Activated CD8-positive, alpha-beta T cell treated with anti-CD3 and anti-CD28 coated beads, Interleukin-2, amount 10 ng/mL, durations not matched to agents 7 days and 5 days (primary cell): ENCODE data around the gene RGS19. TPM values are rescaled to one million over a fixed set of nuclear protein-coding genes. Genes with fewer than 3 reads are reported as not detected.

ENCODE experiments used
- ATAC-seq: fragments of 150-1000 bp; cut with Tn5 transposase; one replicate; pipeline ENCODE4 v1.10.0; 2021; ENCODE audit warnings: moderate library complexity
- CTCF ChIA-PET: fragments of 350-600 bp; sonication (Branson Sonifier 250); formaldehyde crosslinking; loops from one replicate; lab custom pipeline; 2021; ENCODE audit warnings: antibody characterized with exemption; lab: Charles Lee
- POLR2A ChIA-PET: fragments of 350-600 bp; sonication (Branson Sonifier 250); formaldehyde crosslinking; loops from one replicate; lab custom pipeline; 2021; ENCODE audit warnings: antibody characterized with exemption; lab: Charles Lee
- DNase-seq: peaks from one replicate; pipeline ENCODE4 v3.0.0-alpha.2; 2020
- H3K27ac Mint-ChIP-seq: one replicate; pipeline ENCODE4 v1.8.0; 2021; ENCODE audit warnings: mild to moderate bottlenecking, mixed read lengths
- H3K27me3 Mint-ChIP-seq: one replicate; pipeline ENCODE4 v1.8.0; 2021; ENCODE audit warnings: low read depth, mixed read lengths
- H3K36me3 Mint-ChIP-seq: one replicate; pipeline ENCODE4 v1.8.0; 2021; ENCODE audit warnings: low read depth, mixed read lengths
- H3K4me1 Mint-ChIP-seq: one replicate; pipeline ENCODE4 v1.8.0; 2021; ENCODE audit warnings: low read depth, mixed read lengths
- H3K4me3 Mint-ChIP-seq: one replicate; pipeline ENCODE4 v1.8.0; 2021; ENCODE audit warnings: mild to moderate bottlenecking, mixed read lengths
- H3K9me3 Mint-ChIP-seq: one replicate; pipeline ENCODE4 v1.8.0; 2022; ENCODE audit warnings: mixed read lengths; ENCODE audit not compliant: insufficient read depth
- total RNA-seq, 2 experiments: library from RNA; stranded (reverse); gene quantifications; one replicate each; pipeline ENCODE4 v1.2.3, GENCODE V29; 2021

RGS19 gene
- total RNA-seq, 2 experiments from 2014 or later = 130 to 135 TPM

GRCh38 chr20:64035933-64036345 is 43.4 kb downstream of the RGS19 start, which contains the start of gene C20orf204:
C20orf204 (plus strand) TSS chr20:64036182; CDS start chr20:64036324, 142 bp downstream.
- Mint-ChIP-seq H3K9me3 (no peaks in the 10 kb centered on the region), H3K27me3 (no peaks in the 10 kb centered on the region), H3K36me3 (peaks cover 35% of the 10 kb centered on the region), H3K4me3 (peak within 1 kb of the TSS; percentile 76), H3K4me1 (peaks cover 68% of the 10 kb centered on the region), H3K27ac (peak within 1 kb of the TSS; percentile 99)
- CTCF ChIA-PET = interaction anchor here (1.6 to 7.5 kb wide), 3 partner anchors 55 to 498 kb away, joined by 4 to 197 read pairs (median 9); partner anchors contain the start of genes PRPF6 and SAMD10
- DNase-seq (no peak), ATAC-seq (no peak)
- POLR2A ChIA-PET = interaction anchor here (1.2 to 6.0 kb wide), 4 partner anchors 11 to 140 kb away, joined by 3 to 77 read pairs (median 4); partner anchors contain the start of genes PRPF6 and SAMD10

GRCh38 chr20:64035066-64035932 is 44.0 kb downstream of the RGS19 start:
- no peaks in the 10 kb centered on the region for H3K9me3 Mint-ChIP-seq
- peak overlapping the region; percentile 65 for H3K4me3 Mint-ChIP-seq
- peak; percentile 43 for ATAC-seq
- peak overlapping the region; percentile 99 for H3K27ac Mint-ChIP-seq
- DNase-seq = peak; percentile 79
- CTCF ChIA-PET = interaction anchor here (2.2 to 7.5 kb wide), 2 partner anchors 54 to 61 kb away, joined by 9 to 197 read pairs; partner anchors contain the start of genes PRPF6 and SAMD10
- H3K4me1 Mint-ChIP-seq = peaks cover 61% of the 10 kb centered on the region
- peaks cover 39% of the 10 kb centered on the region for H3K36me3 Mint-ChIP-seq
- H3K27me3 Mint-ChIP-seq = no peaks in the 10 kb centered on the region
- POLR2A ChIA-PET = interaction anchor here (1.2 to 6.0 kb wide), 2 partner anchors 54 to 140 kb away, joined by 3 to 77 read pairs; partner anchors contain the start of genes PRPF6 and SAMD10

- Mint-ChIP-seq H3K36me3 (peaks cover 52% of the 10 kb centered on the region), H3K27me3 (no peaks in the 10 kb centered on the region), H3K4me1 (peaks cover 49% of the 10 kb centered on the region), H3K4me3 (peak overlapping the region; percentile 31), H3K27ac (peak overlapping the region; percentile 99), H3K9me3 (no peaks in the 10 kb centered on the region)
- no peak for ATAC-seq
- ChIA-PET POLR2A (interaction anchor here (0.8 kb wide), 1 partner anchor 56 kb away, joined by 3 read pairs; no protein-coding TSS in a partner anchor), CTCF (interaction anchor here (0.9 to 1.8 kb wide), 4 partner anchors 24 to 238 kb away, joined by 3 to 6 read pairs (median 3); partner anchors contain the start of gene PRPF6)
- DNase-seq = no peak
These were observed 45.3 kb downstream of the RGS19 start for GRCh38 chr20:64033981-64034493.

GRCh38 chr20:64032706-64033624 is 46.4 kb downstream of the RGS19 start:
- Mint-ChIP-seq H3K4me3 (no peak overlapping the region), H3K36me3 (peaks cover 59% of the 10 kb centered on the region), H3K4me1 (peaks cover 48% of the 10 kb centered on the region), H3K27ac (peak overlapping the region; percentile 99), H3K27me3 (no peaks in the 10 kb centered on the region), H3K9me3 (no peaks in the 10 kb centered on the region)
- DNase-seq (no peak), ATAC-seq (no peak)
- ChIA-PET POLR2A (no interaction called here), CTCF (interaction anchor here (0.9 to 1.8 kb wide), 3 partner anchors 23 to 237 kb away, joined by 3 to 6 read pairs (median 3); partner anchors contain the start of gene PRPF6)

GRCh38 chr20:64031822-64032314 is 47.5 kb downstream of the RGS19 start:
- Mint-ChIP-seq H3K27me3 (no peaks in the 10 kb centered on the region), H3K27ac (no peak overlapping the region), H3K9me3 (no peaks in the 10 kb centered on the region), H3K4me3 (no peak overlapping the region), H3K36me3 (peaks cover 66% of the 10 kb centered on the region), H3K4me1 (peaks cover 37% of the 10 kb centered on the region)
- ChIA-PET CTCF (no interaction called here), POLR2A (no interaction called here)
- ATAC-seq = no peak
- DNase-seq = no peak

- DNase-seq = no peak
- no peak for ATAC-seq
- Mint-ChIP-seq H3K27ac (peak overlapping the region; percentile 34), H3K9me3 (no peaks in the 10 kb centered on the region), H3K4me3 (no peak overlapping the region), H3K27me3 (no peaks in the 10 kb centered on the region), H3K4me1 (peaks cover 24% of the 10 kb centered on the region), H3K36me3 (peaks cover 73% of the 10 kb centered on the region)
- ChIA-PET CTCF (no interaction called here), POLR2A (no interaction called here)
These were observed 48.8 kb downstream of the RGS19 start for GRCh38 chr20:64030371-64031134.

- H3K27me3 Mint-ChIP-seq = no peaks in the 10 kb centered on the region
- ATAC-seq = no peak
- H3K4me3 Mint-ChIP-seq = no peak overlapping the region
- peaks cover 69% of the 10 kb centered on the region for H3K36me3 Mint-ChIP-seq
- ChIA-PET CTCF (interaction anchor here (0.6 kb wide), 1 partner anchor 41 kb away, joined by 3 read pairs; no protein-coding TSS in a partner anchor), POLR2A (no interaction called here)
- H3K27ac Mint-ChIP-seq = no peak overlapping the region
- H3K9me3 Mint-ChIP-seq = no peaks in the 10 kb centered on the region
- DNase-seq = no peak
- H3K4me1 Mint-ChIP-seq = peaks cover 14% of the 10 kb centered on the region
These were observed 49.8 kb downstream of the RGS19 start for GRCh38 chr20:64029293-64030117.

- ChIA-PET CTCF (interaction anchor here (1.3 to 1.8 kb wide), 2 partner anchors 10 to 47 kb away, joined by 3 to 9 read pairs; partner anchors contain the start of gene PRPF6), POLR2A (no interaction called here)
- Mint-ChIP-seq H3K27me3 (no peaks in the 10 kb centered on the region), H3K4me1 (no peaks in the 10 kb centered on the region), H3K4me3 (no peak overlapping the region), H3K27ac (peak overlapping the region; percentile 44), H3K36me3 (peaks cover 70% of the 10 kb centered on the region), H3K9me3 (no peaks in the 10 kb centered on the region)
- DNase-seq (no peak), ATAC-seq (no peak)
These were observed 51.2 kb downstream of the RGS19 start for GRCh38 chr20:64027981-64028685.

GRCh38 chr20:64025826-64026412 is 53.4 kb downstream of the RGS19 start:
- Mint-ChIP-seq H3K36me3 (peaks cover 70% of the 10 kb centered on the region), H3K4me1 (no peaks in the 10 kb centered on the region), H3K4me3 (no peak overlapping the region), H3K9me3 (no peaks in the 10 kb centered on the region), H3K27me3 (no peaks in the 10 kb centered on the region), H3K27ac (no peak overlapping the region)
- ATAC-seq = no peak
- POLR2A ChIA-PET = no interaction called here
- CTCF ChIA-PET = interaction anchor here (1.3 to 1.8 kb wide), 2 partner anchors 12 to 13 kb away, joined by 4 to 9 read pairs; no protein-coding TSS in a partner anchor
- DNase-seq = no peak
